K562 (cell line): ENCODE measurements around the gene IVL.

Experiments used
- MBD2 ChIP-seq: sonication (generic); IDR thresholded peaks from 2 replicates; pipeline ENCODE4 v1.6.1; 2016; ENCODE audit warnings: low read depth, borderline replicate concordance
- PTBP1 ChIP-seq: fragments of 200-400 bp; formaldehyde crosslinking; IDR thresholded peaks from 2 replicates; pipeline ENCODE4 v1.6.1; 2017; ENCODE audit warnings: low read depth, low read length
- SIN3A ChIP-seq, 2 experiments: fragments of 150-350 bp in 1 of 2; IDR thresholded peaks; 2 replicates each; pipeline ENCODE4 v1.6.1; 2011 to 2016; ENCODE audit warnings: borderline replicate concordance in 2 of 2, low read depth in 2 of 2, low read length in 2 of 2, mild to moderate bottlenecking in 2 of 2, moderate library complexity in 2 of 2; ENCODE audit not compliant: control insufficient read depth in 1 of 2
- TF ChIP-seq, protein P1 (sequence below), 2 experiments: fragments of 450-650 bp in 1 of 2; IDR thresholded peaks; 2 replicates each; pipeline ENCODE4 v1.6.1; 2011 to 2017; ENCODE audit warnings: low read depth in 2 of 2, antibody characterized with exemption in 1 of 2, borderline replicate concordance in 1 of 2, low read length in 1 of 2, mild to moderate bottlenecking in 1 of 2, mixed read lengths in 1 of 2; ENCODE audit not compliant: control insufficient read depth in 1 of 2

DNA sequence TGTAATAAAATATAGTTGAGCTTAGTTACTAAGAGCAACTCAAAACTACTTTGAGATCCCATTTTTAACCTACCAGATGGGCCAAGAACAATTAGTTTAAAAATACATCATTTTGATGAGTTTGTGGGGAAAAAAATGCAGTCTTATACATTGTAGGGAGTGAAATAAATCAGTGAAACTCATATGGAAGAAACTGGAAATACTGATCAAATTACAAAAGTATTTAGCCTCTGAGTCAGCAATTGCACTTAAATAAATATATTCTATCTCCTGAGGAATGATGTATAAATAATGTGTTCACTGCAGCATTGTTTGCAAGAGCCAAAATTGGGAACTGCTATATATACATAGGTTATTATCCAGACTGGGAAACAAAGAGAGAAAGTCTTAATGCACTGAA, 34.9 kb upstream of the IVL start:
- no peak for TF ChIP-seq SIN3A (IDR thresholded peaks at IDR 0.05; ENCODE audit: borderline replicate concordance in 2 of 2, control insufficient read depth in 1 of 2, low read depth in 2 of 2, low read length in 2 of 2)
- TF ChIP-seq, protein P1, sequence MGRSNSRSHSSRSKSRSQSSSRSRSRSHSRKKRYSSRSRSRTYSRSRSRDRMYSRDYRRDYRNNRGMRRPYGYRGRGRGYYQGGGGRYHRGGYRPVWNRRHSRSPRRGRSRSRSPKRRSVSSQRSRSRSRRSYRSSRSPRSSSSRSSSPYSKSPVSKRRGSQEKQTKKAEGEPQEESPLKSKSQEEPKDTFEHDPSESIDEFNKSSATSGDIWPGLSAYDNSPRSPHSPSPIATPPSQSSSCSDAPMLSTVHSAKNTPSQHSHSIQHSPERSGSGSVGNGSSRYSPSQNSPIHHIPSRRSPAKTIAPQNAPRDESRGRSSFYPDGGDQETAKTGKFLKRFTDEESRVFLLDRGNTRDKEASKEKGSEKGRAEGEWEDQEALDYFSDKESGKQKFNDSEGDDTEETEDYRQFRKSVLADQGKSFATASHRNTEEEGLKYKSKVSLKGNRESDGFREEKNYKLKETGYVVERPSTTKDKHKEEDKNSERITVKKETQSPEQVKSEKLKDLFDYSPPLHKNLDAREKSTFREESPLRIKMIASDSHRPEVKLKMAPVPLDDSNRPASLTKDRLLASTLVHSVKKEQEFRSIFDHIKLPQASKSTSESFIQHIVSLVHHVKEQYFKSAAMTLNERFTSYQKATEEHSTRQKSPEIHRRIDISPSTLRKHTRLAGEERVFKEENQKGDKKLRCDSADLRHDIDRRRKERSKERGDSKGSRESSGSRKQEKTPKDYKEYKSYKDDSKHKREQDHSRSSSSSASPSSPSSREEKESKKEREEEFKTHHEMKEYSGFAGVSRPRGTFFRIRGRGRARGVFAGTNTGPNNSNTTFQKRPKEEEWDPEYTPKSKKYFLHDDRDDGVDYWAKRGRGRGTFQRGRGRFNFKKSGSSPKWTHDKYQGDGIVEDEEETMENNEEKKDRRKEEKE (IDR thresholded peaks at IDR 0.05; ENCODE audit: borderline replicate concordance in 1 of 2, control insufficient read depth in 1 of 2, low read depth in 2 of 2, low read length in 1 of 2) = no peak
- no peak for TF ChIP-seq MBD2
- TF ChIP-seq PTBP1 = no peak
